ENCODE results near the gene PRKCE. TPM values are rescaled to one million over a fixed set of nuclear protein-coding genes. Genes with fewer than 3 reads are reported as not detected.

The PRKCE gene
- total and polyA plus RNA-seq, 4 donors = 2.5 to 38.6 (median 5.8) TPM

GRCh38 chr2:45919160-45919650 lies 267.7 kb downstream of the PRKCE start:
- H3K36me3 ChIP-seq (ENCODE audit: control insufficient read depth in 4 of 4, insufficient read depth in 3 of 4, low read depth in 1 of 4, low read length in 3 of 4) = no peaks in the 10 kb centered on the region
- TF ChIP-seq YY1 (IDR thresholded peaks at IDR 0.05) (no peak), ATF3 (IDR thresholded peaks at IDR 0.05) (no peak), GABPA (IDR thresholded peaks at IDR 0.05 in 1 of 2, conservative IDR thresholded peaks at IDR 0.05 in 1 of 2) (peak in 1 of 2 donors; percentile 37), HNF4A (conservative IDR thresholded peaks at IDR 0.05) (peak in 1 of 2 donors; percentile 38), MAX (IDR thresholded peaks at IDR 0.05) (peak; percentile 17)
- WGBS = 60% methylated on average over 7 of the region's 7 CpGs
- no peak for DNase-seq (ENCODE audit: low spot score)
- H3K9ac ChIP-seq (ENCODE audit: low read depth in 1 of 2, low read length in 2 of 2) = no peak overlapping the region
- no peaks in the 10 kb centered on the region for H3K9me3 ChIP-seq (ENCODE audit: control insufficient read depth in 4 of 4, low read length in 3 of 4)
- no peaks in the 10 kb centered on the region for H3K27me3 ChIP-seq (ENCODE audit: control insufficient read depth in 4 of 4, insufficient read depth in 4 of 4, low read length in 3 of 4)
- H3K4me3 ChIP-seq (ENCODE audit: low read depth in 1 of 3, low read length in 3 of 3) = no peak overlapping the region
- peaks cover 3 to 11% (median 5%) of the 10 kb centered on the region in 4 donors for H3K4me1 ChIP-seq (ENCODE audit: control insufficient read depth in 4 of 4, insufficient read depth in 4 of 4, low read length in 3 of 4)
- no peak overlapping the region for H3K27ac ChIP-seq (ENCODE audit: low read depth in 1 of 2, low read length in 2 of 2)

- TF ChIP-seq NR2F2 (IDR thresholded peaks at IDR 0.05) = no peak
- TF ChIP-seq YY1 (IDR thresholded peaks at IDR 0.05) = no peak
- Histone ChIP-seq H3K4me1 (ENCODE audit: control insufficient read depth in 4 of 4, insufficient read depth in 4 of 4, low read length in 3 of 4) (peaks cover 3 to 11% (median 5%) of the 10 kb centered on the region in 4 donors), H3K27me3 (ENCODE audit: control insufficient read depth in 4 of 4, insufficient read depth in 4 of 4, low read length in 3 of 4) (no peaks in the 10 kb centered on the region), H3K36me3 (ENCODE audit: control insufficient read depth in 4 of 4, insufficient read depth in 3 of 4, low read depth in 1 of 4, low read length in 3 of 4) (no peaks in the 10 kb centered on the region), H3K27ac (ENCODE audit: low read depth in 1 of 2, low read length in 2 of 2) (no peak overlapping the region), H3K9ac (ENCODE audit: low read depth in 1 of 2, low read length in 2 of 2) (no peak overlapping the region), H3K4me3 (ENCODE audit: low read depth in 1 of 3, low read length in 3 of 3) (no peak overlapping the region), H3K9me3 (ENCODE audit: control insufficient read depth in 4 of 4, low read length in 3 of 4) (no peaks in the 10 kb centered on the region)
- DNase-seq (ENCODE audit: low spot score) = no peak
- 92% methylated on average over 3 of the region's 3 CpGs for WGBS
These were observed 268.2 kb downstream of the PRKCE start for GRCh38 chr2:45919711-45920111.

- Histone ChIP-seq H3K36me3 (ENCODE audit: control insufficient read depth in 4 of 4, insufficient read depth in 3 of 4, low read depth in 1 of 4, low read length in 3 of 4) (no peaks in the 10 kb centered on the region), H3K9me3 (ENCODE audit: control insufficient read depth in 4 of 4, low read length in 3 of 4) (no peaks in the 10 kb centered on the region), H3K4me3 (ENCODE audit: low read depth in 1 of 3, low read length in 3 of 3) (no peak overlapping the region), H3K4me1 (ENCODE audit: control insufficient read depth in 4 of 4, insufficient read depth in 4 of 4, low read length in 3 of 4) (peaks cover 3 to 11% (median 5%) of the 10 kb centered on the region in 4 donors), H3K27ac (ENCODE audit: low read depth in 1 of 2, low read length in 2 of 2) (no peak overlapping the region), H3K9ac (ENCODE audit: low read depth in 1 of 2, low read length in 2 of 2) (no peak overlapping the region), H3K27me3 (ENCODE audit: control insufficient read depth in 4 of 4, insufficient read depth in 4 of 4, low read length in 3 of 4) (no peaks in the 10 kb centered on the region)
- TF ChIP-seq SP1 (IDR thresholded peaks at IDR 0.05) (no peak), FOXA2 (IDR thresholded peaks at IDR 0.05) (no peak), HNF4G (IDR thresholded peaks at IDR 0.05) (no peak), CTCF (IDR thresholded peaks at IDR 0.05; ENCODE audit: low read depth, low read length, missing input control) (no peak), REST (IDR thresholded peaks at IDR 0.05) (no peak)
- no peak for DNase-seq (ENCODE audit: low spot score)
These were observed 270.4 kb downstream of the PRKCE start for GRCh38 chr2:45921921-45922320.

Data from liver (tissue), 9 donors.